HG02759 (cell line): ENCODE measurements around the gene DNAH6.
A peak's percentile ranks its signal among the peaks of the same experiment; 100 is the strongest.

Experiments used
- ATAC-seq: cut with Tn5 transposase; IDR thresholded peaks from one replicate; pipeline ENCODE4 v1.9.1; 2021; ENCODE audit warnings: mild to moderate bottlenecking, moderate library complexity; ENCODE audit not compliant: unreplicated experiment

The DNAH6 gene

DNA sequence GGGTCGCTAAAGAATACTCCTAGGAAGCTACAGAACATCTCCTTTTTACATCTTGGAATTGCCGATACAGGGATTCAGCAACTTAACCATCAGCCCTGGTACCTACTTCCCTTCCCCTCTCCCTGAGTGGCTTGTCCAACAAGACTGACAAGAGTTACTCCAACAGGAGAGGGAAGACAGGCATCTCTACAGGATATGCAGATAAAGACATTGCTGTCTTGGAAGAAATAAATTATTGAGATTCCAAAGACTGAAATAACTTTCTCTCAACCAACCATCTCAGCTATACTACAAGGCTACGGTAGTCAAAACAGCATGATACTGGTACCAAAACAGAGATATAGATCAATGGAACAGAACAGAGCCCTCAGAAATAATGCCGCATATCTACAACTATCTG is 277.3 kb downstream of the DNAH6 start:
- no peak for ATAC-seq

GRCh38 chr2:84796798-84797197 is 280.5 kb downstream of the DNAH6 start:
- ATAC-seq = no peak

- no peak for ATAC-seq
Measured at GRCh38 chr2:84797271-84797670, 281.0 kb downstream of the DNAH6 start.

- ATAC-seq = no peak
Measured at GRCh38 chr2:84799772-84800171, 283.5 kb downstream of the DNAH6 start.

GRCh38 chr2:84800194-84800805 is 284.0 kb downstream of the DNAH6 start:
- ATAC-seq = peak; percentile 77

DNA sequence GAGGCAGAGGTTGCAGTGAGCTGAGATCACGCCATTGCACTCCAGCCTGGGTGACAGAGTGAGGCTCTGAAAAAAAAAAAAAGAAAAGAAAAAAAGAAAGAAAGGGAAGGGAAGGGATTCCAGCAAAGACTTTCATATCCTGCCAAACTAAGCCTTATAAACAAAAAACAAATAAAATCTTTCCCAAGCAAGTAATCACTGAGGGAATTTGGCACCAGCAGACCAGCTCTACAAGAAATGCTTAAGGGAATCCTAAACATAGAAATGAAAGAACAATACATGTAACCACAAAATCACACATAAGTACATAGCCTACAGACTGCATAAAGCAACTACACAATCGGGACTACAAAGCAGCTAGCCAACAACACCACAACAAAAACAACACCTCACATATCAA is 285.5 kb downstream of the DNAH6 start:
- ATAC-seq = no peak

DNA sequence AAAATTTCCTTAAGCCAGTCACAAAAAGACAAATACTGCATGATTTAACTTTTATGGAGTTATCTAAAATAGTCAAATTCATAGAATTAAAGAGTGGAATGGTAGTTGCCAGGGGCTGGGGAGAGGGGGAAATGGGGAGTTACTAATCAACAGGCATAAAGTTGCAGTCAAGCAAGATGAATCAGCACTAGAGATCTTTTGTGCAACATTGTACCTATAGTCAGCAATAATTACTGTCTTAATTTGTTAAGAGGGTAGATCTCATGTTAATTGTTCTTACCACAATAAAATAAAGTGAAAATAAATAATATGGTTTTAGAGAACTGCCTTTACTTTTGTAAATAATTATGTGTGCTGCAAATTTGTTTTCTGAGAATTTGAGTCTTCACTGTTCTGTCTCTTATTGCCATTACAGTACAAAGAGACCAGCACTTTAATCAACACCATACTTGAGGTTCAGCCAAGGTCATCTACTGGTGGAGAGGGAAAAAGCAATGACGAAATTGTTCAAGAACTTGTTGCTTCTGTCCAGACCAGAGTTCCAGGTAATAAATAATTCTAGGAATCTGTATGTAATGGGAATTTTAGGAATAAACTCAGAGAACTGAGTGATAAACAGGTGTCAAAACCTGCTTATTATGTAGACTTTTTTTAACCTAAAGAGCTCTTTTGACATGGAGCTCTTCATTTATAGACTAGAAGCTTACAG is 289.1 kb downstream of the DNAH6 start:
- ATAC-seq = no peak

DNA sequence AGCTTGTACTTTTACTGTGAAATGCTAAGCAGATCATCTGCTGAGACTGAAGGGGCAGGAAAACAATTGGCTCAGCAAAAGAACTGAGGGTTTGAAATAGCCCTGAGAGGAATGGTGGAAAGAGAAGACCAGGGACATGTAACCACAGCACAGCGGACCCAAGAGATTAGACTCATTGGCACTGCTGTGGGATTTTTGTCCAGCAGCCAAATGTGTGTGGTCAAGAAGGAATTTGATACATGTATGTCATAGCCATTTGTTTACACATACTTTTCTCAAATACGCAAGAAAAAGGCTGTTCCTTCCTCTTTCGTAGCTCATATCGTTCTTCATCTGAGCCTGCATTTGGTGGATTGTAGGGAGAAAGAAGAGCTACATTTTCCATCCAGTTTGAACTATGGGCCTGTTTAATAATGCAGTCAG is 290.8 kb downstream of the DNAH6 start:
- no peak for ATAC-seq

DNA sequence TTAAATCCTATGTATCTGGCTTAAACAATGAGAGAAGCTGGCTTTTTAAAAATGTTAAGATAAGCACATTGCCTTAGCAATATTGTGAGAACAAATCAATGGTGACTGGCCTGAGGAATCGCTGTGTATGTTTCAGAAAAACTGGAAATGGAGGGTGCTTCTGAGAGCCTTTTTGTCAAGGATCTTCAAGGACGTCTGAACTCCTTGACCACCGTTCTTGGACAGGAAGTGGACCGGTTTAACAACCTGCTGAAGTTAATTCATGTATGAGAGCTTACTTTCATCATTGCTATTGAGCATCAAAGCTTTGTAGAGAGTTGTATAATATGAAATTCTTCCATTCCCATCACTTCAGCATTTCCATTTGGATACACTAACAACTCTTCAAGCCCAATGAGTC is 292.0 kb downstream of the DNAH6 start:
- ATAC-seq = no peak

DNA sequence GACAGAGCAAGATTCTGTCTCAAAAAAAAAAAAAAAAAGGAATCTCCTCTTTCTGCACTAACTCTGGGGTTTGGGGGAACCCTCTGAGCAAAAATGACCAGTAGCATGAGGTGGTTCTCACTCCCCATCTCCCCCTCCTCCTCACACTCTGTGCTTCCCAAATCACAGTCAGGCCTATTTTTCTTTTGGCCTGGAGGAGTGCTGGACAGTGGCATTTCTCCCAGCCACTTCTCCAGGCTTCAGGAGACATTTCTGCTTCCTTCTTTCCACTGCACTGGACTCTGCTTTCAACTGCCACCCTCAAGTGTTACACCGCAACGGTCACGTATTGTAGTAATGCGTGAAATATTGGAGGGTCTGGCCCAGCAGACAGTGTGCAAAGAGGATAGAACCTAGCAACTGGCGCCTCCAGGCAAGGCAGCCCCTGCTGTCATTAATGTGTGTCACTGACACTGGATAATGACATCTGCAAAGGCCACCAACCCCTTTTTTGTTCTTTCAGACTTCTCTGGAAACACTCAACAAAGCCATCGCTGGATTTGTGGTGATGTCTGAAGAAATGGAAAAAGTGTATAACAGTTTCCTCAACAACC is 295.6 kb downstream of the DNAH6 start:
- ATAC-seq = no peak

GRCh38 chr2:84815146-84815545 is 298.8 kb downstream of the DNAH6 start:
- no peak for ATAC-seq

- ATAC-seq = peak; percentile 62
Measured at GRCh38 chr2:84816426-84817026, 300.2 kb downstream of the DNAH6 start.

- peak; percentile 93 for ATAC-seq
Measured at GRCh38 chr2:84817239-84817655, 300.9 kb downstream of the DNAH6 start.

DNA sequence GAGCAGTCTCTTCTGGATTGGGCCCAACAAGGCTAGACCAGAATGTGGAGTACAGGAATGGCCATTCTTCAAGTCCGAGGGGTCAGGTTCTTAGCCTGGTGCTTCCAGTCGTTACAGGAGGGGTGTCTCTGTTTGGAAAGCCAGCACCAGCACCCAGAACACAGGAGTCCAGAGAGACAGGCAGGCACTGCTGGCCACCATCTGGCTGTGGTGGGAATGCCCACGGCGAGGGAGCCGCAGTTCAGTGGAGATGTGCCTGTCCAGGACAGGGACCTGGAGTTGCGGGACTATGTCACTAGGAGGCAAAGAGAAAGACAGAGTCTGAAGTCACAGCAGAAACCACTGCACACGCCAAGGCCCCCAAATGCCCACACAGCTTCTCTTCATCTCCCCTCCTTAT is 305.5 kb downstream of the DNAH6 start:
- ATAC-seq = no peak

DNA sequence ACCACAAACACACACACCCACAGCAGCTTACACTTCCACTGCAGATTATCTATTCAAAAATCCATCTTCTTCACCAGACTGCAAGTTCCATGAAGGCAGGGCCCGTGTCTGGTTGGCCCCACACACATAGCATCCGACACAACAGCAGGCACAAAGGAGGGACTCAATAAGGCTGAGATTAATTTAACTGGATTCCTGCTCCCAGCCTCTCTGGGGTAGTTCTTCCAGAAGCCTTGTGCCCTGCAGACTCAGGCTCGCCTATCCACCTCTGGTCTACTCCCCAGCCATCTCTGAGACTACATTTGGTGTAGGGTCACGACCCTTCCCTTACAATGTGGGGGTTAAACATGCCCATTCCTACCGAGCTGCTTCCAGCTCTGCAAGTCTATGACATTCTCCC is 306.9 kb downstream of the DNAH6 start:
- ATAC-seq = no peak

GRCh38 chr2:84823788-84824187 is 307.5 kb downstream of the DNAH6 start:
- ATAC-seq = no peak

- ATAC-seq = no peak
Measured at GRCh38 chr2:84827978-84828575, 311.8 kb downstream of the DNAH6 start.

DNA sequence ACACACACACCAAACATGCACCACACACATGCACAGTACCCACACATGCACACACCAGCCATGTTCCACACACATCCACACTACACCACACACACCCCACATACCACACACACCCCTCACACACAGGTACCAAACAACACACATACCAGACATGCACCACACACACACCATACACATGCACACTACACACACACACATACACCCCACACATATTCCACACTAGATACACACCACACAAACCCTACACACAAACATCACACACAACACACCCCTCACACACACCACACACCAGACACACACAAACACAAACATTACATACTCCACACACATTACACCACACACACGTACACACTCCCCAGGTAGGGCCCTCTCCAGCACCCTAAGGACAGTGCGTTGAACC is 313.4 kb downstream of the DNAH6 start:
- no peak for ATAC-seq

DNA sequence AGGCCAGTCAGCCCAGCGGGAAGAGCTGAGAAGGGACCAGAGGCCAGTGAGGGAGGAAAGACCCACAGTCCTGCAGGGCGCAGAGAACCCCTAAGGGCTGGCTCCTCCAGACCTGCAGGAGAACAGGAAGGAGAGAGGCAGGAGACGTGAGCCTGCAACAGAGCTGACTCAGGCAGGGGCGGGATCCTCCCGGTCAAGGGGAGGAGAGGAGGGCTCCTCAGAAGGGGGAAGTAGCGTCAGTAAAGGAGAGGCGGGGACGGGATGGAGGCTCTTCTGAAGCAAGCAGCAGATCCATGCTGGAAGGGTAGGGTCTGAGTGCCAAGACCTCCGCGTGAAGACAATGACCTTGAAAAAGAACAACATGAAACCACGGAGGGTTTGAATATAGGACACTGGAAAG is 313.8 kb downstream of the DNAH6 start:
- no peak for ATAC-seq

DNA sequence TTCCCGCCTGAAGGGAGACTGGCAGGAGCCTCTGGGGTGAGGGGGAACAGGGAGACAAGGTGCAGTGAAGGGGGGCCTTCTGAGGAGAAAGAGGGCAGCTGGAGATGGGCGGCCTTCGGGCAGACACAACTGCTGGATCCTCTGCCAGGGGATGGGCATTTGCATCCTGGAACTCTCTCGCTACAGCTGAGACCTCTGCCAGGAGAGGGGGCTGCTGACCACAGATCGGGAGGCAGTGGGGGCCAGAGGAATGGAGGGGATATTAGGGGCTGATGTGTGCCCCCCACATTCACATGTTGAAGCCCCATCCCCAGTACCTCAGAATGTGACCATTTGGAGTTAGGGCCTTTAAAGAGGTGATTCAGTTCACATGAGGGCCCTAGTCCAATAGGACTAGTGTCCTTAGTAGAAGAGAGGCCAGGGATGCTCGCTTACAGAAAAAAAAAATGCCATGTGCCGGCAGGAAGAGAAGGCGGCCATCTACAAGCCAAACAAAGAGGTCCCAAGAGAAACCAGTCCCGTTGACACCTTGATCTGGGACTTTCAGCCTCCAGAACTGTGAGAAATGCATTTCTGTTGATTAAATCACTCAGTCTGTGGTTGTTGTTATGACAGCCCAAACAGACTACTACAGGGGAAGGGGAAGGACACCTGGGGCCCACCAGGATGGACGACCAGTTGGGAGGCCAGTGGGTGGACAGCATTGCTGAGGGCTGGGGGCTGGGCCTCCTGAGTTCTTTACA is 314.6 kb downstream of the DNAH6 start:
- no peak for ATAC-seq
